Measurements from ENCODE around the gene FBXO31.
"Not testable (repeated sequence)": the region's sequence is repeated elsewhere in the genome, so short reads cannot be mapped to it uniquely, and the experiment has no call there.

The FBXO31 gene

DNA sequence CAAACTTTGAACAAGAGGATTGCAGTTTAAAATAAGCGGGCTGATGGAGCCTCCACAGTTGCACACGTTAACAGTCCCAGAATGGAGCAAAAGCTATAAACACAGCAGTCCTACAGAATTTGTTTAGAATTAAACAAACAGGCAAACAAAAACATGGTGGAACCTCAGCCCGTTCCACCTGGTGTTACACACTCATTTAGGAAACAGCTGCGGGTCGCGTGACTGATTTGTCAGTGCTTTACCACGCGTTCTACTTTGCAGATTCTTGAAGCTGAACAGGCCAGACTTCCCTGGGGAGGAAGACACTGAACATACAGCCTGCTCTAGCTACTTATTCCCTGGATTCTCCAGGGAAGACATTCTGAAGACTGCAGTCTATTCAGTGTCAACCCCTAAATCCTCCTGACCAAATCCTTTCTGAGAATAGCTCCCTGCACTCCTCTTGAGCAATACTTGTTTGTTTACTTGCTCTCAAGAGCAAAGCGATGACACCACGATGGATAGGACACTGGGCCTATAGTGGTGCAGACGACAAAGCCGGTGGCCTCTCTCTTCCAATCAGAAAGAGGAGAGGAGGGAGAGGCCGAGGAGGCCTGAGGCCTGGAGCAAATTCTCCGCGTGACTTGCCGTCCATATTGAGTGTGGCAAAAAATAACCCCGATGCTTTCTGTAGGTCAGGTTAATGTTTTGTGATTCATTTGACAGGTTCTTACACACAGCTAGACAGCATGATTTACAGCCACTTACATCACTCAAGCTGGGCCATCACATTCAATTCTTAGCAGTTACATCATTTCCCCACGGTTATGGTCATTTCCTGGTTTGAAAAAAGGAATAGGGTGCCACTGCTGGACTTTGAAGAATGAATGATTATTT, 4.6 kb upstream of the FBXO31 start:
- peak; percentile 77 to 80 (median 78) for DNase-seq (ENCODE audit: low read depth in 3 of 3)

DNA sequence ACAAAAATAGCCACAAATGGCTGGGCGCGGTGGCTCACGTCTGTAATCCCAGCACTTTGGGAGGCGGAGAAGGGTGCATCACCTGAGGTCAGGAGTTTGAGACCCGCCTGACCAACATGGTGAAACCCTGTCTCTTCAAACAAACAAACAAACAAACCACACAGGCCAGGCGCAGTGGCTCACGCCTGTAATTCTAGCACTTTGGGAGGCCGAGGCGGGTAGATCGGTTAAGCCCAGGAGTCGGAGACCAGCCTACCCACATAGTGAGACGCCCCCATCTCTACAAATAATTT, 1.2 kb upstream of the FBXO31 start:
- not testable (repeated sequence) for DNase-seq (ENCODE audit: low read depth in 3 of 3)

DNA sequence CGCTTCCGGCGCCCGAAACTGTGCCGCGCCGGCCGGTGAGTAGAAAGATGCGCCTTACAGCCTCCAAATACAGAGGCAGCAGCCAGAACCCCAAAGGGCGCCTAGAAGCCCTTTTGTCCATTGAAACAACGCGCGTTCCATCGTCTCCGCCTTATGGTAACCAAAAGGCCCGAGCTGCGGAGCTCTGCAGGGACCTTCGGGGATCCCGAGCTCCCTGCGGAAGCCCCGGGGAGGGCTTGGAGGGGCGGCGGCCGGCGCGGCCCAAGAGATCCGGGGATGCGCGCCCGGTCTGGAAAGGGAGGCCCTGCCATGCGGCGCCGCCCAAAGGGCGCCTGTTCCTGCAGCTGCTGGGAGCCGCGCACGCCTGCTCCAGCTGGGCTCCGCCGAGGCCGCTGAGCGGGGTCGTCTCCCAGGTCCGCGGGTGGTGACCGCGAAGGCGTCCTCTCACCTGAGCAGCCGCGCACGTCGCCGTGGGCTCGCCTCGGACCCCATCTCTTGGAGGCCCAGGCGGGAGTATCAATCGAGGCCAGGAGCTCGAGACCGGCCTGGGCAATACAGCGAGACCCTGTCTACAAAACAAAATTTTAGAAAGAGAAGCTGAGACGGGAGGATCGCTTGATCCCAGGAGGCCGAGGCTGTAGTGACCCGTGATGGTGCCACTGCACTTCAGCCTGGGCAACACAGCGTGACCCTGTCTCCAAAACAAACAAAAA, 742 bp upstream of the FBXO31 start:
- DNase-seq (ENCODE audit: low read depth in 3 of 3), result peak in 1 of 3 experiments; percentile 46

DNA sequence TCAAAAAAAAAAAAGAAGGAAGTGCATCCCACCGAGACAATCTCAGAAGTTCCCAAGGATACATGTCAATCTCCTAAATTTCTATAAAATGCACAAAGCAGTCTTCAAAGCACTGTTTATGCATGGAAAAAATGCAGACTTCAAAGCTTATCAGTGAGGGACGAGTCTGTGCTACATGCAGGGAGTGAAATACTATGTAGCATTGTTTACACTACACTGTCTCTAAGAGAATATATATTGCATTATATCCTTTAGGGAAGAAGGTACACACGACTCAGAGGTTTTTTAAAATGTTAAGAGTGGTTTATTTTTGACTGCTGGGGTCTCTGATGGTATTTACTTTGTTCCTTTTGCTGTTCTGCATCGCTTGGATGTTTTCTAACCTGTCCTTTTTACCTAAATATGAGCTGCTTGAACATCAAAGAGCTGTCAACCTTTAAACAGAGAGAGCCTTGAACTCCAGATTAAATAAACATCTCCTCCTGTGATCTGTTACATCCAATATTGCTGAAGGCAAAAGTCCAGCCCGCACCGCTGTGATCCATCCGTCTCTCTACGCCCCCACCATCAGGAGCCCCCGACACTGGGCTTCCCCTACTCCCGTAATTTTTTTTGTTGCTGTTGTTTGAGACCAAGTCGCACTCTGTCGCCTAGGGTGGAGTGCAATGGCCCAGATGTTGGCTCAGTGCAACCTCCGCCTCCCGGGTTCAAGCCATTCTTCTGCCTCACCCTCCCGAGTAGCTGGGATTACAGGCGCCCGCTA, 1.4 kb downstream of the FBXO31 start:
- no peak for DNase-seq (ENCODE audit: low read depth in 3 of 3)

DNA sequence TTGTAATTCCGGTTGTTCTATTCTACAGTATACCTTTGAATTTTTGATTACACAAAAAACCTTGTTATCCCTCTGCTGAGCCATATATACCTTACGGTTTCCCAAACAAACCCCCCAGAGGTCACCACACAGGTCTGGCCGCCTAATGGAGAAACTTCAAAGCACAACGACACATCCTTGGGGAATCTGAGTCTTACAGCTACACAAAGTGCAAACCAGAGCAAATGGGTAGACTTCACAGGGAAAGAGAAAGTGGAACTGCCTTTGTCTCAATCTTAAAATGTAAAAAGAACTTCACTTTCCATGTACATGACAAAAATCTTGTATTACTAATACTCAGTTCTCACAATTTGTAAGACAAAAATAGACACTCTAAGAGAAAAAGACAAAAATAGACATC, 2.7 kb downstream of the FBXO31 start:
- no peak for DNase-seq (ENCODE audit: low read depth in 3 of 3)

DNA sequence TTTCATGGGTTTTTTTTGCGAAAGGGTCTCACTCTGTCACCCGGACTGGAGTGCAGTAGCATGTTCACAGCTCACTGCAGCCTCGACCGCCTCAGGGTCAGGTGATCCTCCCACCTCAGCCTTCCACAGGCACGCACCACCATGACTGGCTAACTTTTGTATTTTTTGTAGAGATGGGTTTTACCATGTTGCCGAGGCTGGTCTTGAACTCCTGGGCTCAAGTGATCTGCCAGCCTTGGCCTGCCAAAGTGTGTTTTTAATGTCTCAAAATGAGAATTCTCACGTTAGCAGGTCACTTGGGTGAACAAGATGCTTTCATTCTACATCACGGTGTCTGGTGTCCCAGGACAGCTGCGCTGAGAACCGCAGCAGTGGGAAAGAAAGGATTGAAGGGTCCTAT, 3.2 kb downstream of the FBXO31 start:
- no peak for DNase-seq (ENCODE audit: low read depth in 3 of 3)

DNA sequence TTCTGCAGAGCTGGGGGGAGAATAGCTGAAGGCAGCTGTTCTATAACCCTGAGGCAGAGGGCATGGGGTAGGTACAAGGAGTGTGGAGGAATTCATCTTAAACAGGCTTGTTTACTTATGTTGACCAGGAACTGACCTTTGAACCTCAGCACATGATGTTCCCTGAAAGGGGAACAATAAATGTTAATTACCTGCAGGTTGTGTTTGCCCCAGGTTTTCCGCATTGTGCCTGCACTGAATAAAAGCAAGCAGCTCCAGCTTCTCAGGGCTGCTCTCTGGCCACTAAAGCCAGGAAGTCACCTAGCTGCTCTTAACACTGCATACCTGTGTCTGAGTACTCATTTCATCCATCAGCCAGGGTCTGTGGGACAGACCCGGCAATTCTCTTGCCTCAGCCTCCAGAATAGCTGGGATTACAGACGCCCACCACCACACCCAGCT, 4.2 kb downstream of the FBXO31 start:
- not testable (repeated sequence) for DNase-seq (ENCODE audit: low read depth in 3 of 3)

DNA sequence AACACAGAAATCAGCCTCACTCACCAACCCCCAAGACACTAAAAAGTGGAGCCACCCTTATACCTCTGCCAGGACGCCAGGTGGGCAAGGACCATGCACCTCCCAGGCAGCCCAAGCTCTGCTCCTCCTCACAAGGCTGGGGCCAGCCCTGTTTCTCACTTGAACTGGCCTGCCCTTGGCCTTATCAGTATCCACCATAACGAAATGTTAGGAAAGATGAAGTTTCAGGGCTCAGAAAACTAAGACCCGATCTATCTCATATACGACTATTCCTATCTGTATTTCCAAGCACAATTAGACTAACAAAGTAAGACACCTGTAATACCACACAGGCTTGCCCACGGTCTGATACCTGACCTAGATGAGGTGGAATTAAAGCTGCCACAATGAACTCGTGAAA, 6.9 kb downstream of the FBXO31 start:
- DNase-seq (ENCODE audit: low read depth in 3 of 3), result no peak

DNA sequence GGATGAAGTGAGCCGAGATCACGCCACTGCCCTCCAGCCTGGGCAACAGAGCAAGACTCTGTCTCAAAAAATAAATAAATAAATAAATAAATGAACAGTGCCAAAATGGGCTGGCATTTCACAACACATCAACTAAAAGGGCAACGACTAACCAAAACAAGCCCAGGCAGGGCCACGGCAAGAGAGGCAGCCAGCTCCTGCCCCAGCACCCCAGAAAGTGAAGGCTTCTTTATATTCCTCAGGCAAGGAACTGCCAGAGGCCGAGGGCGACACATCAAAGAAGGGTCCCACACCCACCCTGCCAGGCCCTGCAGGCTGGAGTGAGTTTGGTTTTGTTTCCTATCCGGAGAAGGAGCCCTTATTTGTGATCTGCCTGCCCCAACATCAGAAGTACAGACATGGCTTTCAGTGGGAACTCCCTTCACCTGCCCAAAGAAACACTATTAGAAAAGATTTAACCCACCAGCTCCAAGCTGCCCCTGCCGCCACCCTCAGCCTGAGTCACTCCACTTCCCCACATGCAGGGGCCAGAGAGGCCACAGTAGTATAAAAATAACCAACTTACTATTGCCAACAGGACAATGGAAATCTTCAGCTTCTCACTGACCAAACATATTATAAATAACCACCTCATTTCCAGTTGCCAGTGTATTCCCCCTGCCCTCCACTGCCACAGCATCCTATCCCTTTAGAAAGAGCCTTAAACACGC, 8.0 kb downstream of the FBXO31 start:
- DNase-seq (ENCODE audit: low read depth in 3 of 3), result no peak

DNA sequence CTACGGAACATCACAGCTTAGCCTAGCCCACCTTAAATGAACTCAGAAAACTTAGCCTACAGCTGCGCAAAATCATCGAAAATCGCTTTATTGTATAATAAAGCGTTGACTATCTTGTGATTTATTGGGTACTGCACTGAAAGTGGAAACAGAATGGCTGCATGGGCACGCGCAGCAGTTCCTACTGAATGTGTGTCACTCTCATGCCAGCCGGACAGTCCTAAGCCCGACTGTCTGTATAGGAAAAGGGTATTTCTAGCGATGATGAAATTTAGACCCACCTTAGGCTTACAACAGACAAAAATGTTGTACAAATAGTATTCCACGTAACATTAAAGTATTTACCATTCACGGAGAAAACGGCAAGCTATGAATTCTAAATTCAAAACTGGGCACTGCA, 9.3 kb downstream of the FBXO31 start:
- DNase-seq (ENCODE audit: low read depth in 3 of 3), result no peak

DNA sequence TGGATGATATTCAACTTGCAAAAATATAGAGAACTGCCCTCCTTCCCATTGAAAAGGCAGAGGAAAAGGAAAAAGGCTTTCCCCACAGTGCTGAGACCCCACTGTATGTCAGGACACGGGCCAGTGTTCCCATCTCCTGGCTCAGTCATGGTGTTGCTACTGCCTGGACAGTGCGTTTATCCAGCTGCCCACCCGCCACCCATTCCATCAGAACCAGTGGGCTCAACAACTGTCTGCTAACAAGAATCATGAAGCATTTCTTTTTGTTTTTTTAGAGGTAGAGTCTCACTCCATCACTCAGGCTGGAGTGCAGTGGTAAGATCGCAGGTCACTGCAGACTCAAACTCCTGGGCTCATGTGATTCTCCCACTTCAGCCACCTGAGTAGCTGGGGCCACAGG, 11.3 kb downstream of the FBXO31 start:
- no peak for DNase-seq (ENCODE audit: low read depth in 3 of 3)

DNA sequence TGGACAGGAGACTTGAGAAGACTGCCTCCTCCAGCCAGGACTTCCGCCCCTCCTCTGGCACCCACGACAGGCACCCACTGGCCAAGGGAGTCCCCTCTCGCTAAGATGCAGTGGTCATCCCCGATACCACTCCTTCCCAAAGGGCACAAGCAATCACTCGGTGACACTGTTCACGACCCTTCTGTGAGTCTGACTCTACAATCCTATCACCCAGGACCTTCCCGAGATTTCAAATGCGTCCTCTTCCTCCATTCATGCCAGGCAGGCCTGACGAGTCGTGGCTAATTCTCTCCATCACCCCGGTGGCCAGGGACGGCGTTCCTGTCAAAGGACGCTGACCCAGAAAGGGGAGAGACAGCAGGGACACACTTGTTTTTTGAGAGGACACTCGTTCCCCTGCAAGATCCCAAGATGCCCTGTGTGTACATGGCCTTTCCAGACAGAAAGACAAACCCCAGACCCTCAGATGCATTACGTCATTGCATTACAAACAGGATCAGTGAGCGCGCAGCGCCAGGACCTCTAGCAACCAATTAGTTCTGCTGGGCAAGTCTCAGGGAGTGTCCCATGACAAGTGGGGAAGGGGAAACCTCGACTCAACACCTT, 12.2 kb downstream of the FBXO31 start:
- DNase-seq (ENCODE audit: low read depth in 3 of 3), result no peak

DNA sequence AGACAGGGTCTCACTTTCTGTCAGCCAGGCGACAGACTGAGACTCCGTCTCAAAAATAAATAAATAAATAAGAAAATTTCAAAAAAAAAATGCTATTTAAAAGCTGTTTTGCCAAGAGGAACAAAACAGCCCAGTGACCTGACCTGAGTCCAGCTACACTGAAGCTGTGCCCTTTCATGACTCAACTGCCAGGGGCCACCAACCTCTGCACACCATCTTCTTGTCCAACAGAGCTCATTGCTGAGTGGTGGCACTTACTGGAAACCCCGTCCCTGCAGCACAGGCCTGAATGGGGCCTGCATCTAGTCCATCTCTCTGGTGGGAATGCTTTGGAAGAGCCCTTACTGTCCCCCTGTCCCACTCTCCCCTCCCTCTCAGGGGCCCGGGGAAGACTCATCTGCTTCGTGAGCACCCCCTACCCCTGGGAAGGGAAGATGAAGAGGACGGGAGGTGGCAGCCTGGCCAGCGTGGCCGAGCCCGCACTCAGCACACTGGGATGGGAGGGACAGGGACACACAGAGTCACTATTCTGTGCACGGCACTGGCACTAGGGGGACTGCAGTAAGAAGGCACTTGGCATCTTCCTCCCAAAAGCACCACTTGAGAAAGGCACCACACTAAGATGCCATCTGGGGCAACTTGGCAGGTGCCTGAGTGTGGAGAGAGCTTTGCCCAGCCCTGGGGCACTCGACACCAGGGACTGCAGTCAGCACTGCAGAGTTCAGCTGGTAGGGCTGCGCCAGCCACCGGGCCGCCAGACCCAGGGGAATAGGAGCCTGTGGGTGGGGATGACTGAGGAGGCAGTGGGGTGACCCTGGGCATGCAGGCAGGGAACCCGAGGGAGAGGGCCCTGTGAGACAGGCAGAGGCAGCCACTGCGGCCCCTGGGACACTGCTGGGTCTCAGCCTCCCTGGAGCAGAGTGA, 13.5 kb downstream of the FBXO31 start:
- no peak for DNase-seq (ENCODE audit: low read depth in 3 of 3)

DNA sequence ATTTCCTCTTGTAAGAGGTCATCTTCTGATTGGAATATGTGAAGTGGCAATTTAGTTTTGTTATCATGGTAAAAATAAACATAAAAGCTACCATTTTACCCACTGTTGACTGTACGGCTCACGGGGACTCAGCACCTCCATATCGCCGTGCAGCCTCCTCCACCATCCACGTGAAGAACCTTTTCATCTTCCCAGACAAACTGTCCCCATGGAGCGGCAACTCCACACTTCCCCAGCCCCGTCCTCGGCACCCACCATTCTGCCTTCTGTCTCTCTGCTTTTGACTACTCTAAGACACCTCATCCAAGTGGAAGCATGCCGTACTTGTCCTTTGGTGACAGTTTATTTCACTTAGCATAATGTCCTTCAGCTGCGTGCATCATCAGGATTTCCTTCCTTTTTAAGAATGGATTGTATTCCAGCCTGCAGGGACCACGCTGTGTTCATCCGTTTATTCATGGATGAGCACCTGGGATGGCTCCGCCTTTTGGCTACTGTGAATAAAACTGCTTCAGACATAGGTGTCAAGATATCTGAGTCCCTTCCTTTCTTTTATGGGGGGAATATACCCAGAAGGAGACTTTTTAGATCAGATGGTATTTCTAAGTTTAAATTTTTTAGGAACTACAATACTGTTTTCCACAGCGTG, 14.3 kb downstream of the FBXO31 start:
- DNase-seq (ENCODE audit: low read depth in 3 of 3), result no peak

DNA sequence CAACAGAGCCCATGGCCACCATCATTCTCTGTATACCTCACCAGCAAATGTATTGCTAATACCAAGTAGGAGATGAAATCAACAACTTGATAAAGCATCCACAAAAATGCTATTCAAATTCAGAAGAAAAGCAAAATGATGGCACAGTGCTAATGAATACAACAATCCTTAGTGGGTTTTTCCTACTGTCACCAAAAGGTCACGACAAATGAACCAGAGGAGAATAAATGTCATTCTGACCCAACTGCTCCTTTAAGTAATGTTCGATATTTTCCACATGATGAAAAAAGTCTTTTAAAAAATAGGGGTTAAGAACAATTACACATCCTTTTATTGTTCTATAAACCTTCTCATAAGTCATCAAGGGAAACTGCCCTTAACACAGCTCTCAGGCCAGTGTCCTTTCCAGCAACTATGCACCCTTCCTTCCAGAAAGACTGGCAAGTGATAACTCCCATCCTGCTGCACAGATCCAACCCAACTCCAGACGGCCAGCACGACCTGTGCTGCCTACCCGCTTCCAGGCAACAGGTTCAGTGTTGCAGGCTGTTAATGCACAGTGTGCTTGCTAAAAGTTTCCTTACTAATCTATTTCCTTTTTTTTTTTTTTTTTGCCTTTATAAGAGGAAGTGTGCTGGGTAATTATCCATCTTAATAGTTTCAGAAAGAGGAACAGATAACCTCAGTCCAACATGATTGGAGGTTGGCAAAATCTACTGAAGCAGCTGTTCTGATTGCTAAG, 15.4 kb downstream of the FBXO31 start:
- no peak for DNase-seq (ENCODE audit: low read depth in 3 of 3)

DNA sequence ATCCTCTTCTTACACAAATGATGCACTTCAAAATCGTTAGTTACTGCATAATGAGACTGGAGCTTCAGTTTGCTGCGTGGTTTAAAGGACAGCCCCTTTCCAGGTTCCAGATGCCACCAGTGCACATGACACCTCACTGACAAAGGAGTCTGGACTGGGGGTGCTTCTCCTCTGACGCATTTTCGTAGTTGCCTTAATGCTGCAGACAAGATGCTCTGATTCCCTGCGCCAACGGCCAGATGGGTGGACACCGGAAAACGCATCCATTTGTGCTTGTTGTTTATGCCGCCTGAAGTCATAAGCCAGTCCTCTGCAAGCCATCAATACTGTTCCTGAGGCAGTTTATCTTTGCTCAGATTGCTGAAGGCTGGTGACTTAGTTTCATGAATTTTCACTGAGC, 16.0 kb downstream of the FBXO31 start:
- DNase-seq (ENCODE audit: low read depth in 3 of 3), result no peak

DNA sequence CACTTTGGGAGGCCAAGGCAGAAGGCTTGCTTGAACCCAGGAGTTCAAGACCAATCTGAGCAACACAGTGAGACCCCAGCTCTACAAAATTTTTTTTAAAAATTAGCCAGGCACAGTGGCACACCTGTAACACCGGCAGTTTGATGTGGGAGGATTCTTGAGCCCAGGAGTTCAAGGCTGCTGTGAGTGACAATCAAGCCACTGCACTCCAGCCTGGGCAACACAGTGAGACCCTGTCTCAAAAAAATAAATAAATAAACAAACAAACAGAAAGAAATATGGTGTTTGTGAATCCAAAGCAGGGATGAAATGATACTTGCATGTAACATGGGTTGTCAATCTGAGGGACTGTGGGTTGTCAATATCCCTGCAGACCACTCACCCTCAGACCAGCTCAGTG, 16.6 kb downstream of the FBXO31 start:
- DNase-seq (ENCODE audit: low read depth in 3 of 3), result no peak

DNA sequence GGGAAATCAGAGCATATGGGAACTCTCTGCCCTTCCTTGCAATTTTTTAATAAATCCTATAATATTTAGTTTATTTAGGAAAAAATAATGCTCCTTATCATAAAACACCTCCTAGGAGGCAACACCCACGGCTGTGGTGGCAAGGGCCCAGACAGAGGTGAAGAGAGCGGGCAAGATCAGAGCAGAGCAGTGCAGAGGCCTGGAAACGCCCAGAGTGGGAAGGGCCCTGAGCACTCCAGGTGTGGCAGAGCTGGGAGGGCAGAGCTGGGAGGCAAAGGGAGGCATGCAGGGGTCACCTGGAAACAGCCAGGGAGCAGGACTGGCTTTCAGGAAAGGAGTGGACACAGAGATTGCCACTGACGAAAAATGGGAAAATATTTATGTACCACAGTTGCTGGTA, 17.3 kb downstream of the FBXO31 start:
- DNase-seq (ENCODE audit: low read depth in 3 of 3), result no peak

DNA sequence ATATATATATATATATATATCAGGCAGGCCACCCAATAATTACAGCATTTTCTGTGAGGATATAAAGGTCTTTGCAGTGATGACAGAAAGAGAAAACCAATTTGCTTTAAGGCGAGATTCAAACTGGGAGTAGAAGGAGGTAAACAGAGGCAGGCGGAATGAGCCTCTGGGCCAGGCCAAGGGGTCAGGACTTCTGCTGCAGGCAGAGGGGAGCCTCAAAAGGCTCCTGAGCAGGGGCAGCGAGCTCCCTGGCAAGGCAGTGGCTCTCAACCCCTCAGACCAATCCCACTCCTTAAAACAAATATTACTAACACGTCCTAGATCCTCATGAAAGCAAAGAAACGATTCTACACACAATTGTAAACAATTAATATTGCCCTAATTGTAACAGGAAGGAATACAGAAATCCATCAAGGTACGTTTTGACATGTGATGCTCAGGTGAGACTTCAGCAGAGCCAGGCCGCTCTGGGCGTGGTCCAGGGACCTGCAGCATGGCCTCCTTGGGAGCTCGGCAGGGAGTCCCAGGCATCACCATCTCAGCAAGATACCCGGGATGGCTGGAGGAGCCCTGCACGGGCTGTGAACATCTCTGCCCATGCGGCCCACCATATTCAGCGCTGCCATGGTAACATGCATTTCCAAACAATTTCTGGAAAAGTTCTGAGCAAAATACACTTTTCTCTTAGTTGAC, 18.4 kb downstream of the FBXO31 start:
- no peak for DNase-seq (ENCODE audit: low read depth in 3 of 3)
